KG1 (cell line): Measurements from ENCODE around the gene ATF7.

Experiments used
- DNase-seq: peaks from one replicate; lab custom pipeline; 2025; lab: John Stamatoyannopoulos, UW

The ATF7 gene

GRCh38 chr12:53500142-53500775, 125.9 kb downstream of the ATF7 start:
- DNase-seq, result no peak

DNA sequence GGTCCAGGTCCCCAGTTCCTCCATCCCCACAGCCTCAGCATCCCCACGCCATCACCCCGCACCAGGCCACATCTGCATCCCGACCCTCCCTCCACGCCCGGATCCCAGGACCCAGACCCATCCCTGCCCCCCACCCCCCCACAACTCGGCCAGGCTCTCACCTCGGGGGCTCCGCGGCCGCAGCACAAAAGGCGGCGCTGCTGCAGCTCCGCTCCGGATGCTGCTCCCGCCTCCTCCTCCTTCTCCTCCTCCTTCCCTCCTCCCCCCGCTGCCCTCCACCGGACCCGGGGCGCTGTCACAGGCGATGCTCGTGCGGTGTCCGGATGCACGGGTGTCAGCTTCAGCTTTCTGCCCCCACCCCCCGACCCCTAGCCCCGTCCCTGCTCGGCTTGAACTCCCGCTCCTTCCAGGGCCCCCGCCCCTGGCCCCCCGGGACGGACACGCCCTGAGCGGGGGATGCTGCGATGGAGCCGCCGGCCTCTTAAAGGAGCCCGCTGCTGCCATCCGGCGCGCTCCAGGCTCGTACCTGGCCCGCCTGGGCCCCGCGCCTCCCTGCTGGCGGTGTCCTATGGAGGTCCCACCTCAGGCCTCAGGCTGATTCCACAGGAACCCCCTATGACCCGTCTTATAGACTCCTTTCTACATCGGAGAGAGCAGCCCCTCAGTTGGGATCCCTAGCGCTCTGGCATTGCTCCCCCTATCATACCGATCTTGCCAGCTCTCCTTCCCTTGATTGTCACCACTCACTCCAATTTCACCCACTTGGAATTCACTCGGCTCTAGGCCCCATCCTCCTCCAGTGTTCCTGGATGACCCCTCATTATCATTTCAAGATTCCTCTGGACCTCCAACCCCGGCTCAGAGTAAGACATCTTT, 126.7 kb downstream of the ATF7 start, which contains the start of gene MAP3K12:
MAP3K12 (minus strand) TSS at position 193 of the 876 bp plus-strand sequence. CDS start 12,067 bp downstream, outside the sequence.
- DNase-seq, result no peak

DNA sequence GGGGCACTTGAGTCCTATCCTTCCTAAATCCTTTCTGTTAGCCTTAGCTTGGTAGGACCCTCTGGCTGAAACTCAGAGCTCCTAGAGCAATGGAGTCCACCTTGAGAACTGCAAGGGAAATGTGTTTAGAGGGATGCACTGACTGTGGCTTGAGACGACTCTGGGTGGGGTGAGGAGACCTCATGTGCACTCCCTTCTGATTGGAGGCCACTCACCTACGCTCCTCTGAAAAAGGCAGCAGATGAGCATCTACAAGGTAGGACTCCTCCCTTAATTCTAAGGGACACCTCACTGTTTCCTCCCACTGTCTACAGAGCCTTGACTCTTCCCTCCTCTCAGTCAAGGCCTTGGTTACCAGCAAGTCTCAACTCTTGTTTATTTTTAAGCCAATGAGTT, 127.9 kb downstream of the ATF7 start:
- no peak for DNase-seq

GRCh38 chr12:53497461-53497860, 128.7 kb downstream of the ATF7 start:
- no peak for DNase-seq

GRCh38 chr12:53496752-53497032, 129.5 kb downstream of the ATF7 start:
- no peak for DNase-seq

DNA sequence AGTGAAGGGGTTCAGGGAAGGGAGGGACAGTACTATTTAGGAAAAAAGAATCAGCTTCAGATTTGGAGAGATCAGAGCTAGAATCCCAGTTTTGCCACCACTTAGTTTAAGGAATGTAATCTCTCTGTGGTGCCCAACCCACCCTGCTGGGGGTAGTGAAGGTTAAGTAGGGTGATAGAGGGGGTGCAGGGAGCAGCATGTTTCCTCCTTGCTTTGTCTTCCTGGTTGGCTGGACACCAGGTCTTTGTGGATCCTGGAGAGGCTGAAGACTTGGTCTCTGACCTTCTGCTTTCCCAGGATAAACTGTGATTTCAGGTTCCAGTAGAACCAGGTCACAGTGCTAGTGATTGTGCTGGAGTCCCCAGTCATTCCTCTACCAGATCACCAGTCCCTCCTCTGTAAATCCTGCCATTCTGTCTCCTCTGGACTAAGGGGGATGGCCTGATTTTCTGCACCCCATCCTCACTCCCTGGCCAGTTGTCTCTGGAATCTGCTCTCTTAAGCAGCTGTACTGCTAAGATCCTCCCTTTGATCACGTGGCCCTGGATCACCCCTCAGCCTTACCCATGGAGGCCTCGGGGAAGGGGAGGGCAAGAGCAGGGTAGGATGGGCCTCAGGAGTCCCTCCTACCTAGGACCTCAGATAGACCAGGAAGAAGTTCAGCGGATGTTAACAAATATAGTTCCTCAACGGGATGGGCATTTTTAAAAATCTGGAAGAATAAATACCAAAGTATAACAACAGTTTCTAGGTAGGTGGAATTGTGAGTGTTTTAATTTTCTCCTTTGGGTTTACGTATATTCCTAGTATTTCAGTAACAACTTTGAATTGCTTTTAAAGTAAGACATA, 130.1 kb downstream of the ATF7 start:
- DNase-seq, result no peak

- no peak for DNase-seq
Observed at GRCh38 chr12:53493610-53494391, 132.4 kb downstream of the ATF7 start.

GRCh38 chr12:53492830-53493609, 133.2 kb downstream of the ATF7 start:
- no peak for DNase-seq

DNA sequence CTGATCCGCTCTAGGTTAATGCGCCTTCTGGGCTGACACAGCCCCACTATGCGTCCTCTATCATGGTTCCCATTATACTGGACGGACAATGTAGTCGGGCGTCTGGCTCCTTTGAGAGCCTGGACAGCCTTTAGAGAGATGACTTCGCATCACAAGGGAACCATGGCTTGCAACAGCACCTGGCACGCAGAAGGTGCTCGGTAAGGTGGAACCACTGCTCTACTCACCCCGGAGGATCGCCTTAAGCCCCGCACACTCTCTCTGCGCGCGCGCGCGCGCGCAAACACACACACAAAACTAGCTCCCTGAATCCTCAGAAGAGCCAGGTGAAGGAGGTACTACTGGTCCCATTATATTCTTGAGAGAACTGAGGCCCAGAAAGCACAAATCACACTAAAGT, 134.0 kb downstream of the ATF7 start:
- no peak for DNase-seq

GRCh38 chr12:53489242-53489864, 136.8 kb downstream of the ATF7 start:
- no peak for DNase-seq

DNA sequence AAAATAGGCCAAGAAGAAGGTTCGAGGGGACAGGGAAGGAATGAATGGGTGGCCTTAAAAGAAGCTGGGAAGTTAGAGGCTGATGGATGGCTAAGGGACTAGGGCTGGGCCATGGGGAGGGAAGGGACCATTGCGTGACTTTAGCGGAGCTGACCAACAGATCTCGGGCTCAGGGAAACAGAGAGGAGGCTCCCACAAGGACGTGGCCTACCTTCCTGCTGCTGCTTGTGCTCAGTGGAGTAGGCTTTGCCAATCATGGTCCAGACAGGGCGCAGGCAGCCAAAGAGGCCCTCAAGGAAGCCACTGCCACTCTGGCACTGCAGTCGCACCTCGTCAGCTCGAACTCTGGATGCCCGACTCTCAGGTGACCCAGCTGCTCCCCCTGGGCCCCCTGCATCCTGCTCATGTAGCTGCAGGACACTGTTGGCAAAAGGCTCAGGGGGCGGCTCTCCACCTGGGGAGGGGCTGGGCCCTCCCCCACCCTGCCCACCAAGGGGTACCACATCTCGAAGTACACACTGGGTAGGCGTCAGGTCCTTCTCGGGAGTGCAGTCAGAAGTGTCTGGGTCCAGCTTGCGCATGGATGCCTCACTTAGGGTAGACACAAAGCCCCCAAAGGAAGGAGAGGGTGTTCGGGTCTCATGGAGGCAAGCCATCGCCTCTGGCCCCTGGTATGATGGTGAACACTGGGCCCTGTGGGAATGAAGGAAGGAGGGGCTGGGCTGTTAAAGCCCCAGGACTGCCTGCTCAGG, 139.3 kb downstream of the ATF7 start:
- no peak for DNase-seq

DNA sequence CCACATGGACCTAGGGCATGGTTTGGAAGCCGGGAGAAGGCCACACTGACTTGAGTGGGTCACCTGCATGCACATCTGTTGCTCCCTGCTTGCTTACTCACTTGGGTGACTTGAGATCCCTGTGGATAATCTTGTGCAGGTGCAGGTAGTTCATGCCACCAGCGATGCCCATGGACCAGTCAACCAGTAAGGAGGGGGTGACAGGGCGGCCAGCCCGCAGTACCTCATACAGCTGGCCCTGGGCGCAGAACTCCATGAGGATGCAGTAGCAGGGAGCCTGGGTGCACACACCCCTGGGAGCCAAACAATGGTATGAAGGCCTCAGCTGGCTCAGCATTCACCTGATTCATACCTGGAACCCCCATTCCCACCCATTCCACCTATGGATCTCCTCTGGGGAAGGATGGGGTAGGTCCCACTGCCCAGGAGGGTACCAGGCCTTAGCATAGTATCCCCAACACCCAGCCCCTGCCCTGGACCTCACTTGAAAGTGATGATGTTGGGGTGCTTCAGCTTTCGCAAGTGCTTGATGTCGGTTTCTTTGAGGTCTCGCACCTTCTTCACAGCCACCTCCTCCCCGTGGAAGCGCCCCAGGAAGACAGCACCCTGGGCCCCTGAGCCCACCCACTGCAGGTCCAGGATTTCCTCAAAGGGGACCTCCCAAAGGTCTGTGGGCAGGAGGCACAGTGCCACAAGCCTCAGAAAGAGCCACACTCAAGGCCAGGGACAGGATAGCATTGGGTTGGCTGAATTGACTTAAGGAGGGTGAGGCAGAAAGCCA, 140.0 kb downstream of the ATF7 start:
- no peak for DNase-seq

GRCh38 chr12:53484686-53485575, 141.3 kb downstream of the ATF7 start:
- DNase-seq, result no peak

GRCh38 chr12:53483979-53484377, 142.2 kb downstream of the ATF7 start:
- DNase-seq, result no peak

DNA sequence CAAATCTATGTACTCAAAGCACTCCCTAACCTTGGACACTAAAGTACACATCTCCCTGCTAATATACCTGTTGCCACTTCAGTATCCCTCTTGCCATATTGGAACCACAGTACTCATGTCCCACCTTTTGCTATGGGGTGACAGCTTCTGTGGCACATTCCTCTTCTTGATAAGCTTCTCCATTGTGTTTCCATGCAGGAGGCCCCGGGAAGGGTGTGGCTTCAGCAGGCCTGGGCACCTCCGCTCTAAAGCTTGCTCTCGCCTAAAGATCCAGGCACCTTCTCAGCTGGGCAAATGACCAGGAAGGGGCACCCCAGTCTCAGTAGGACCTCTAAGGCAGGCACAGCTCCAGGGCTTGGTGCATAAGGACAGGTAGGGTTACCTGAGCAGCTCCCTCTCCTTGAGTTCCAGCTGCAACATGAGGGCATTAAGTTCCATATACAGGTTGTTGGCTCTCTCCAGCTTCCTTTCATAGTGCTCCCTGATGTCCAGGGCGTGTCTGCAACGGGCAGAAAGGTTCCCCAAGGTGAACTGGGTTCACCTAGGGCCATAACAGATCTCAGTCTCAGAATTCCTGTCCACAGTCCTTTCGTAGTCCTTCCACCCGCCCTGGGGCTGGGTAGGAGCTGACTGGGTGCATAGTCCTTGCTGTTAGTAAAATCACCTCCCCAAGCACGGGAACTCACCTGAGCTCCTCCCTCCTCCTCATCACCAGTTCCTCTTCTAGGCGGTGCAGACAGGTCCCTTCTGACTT, 142.8 kb downstream of the ATF7 start:
- DNase-seq, result no peak

DNA sequence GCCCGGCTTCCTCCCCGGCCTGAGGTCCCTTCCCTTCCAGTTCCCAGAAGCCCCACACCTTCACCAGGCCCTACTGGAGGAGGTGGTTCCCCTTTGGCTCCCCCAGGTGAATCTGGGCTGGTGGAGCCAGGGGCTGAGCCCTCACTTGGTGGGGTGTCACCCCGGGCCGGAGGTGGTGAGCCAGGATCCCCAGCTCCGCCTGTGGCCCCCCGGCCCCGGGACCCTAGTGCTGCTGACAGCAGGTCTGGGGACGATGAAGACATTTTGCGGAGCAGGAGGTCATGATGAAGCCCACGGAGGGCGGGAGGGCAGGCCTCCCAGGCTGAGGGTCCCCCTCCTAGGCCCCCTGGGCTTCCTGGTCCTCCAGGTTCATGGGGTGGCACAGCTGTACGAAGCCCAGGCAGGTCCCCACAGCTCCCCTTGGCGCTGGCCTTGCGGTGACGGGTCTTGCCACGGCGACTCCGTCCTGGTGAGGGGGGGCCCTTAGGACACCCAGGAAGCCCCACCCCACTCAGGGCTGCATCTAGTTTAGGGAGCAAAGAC, 143.5 kb downstream of the ATF7 start:
- DNase-seq, result no peak
